NCI-H2107 treated with DMSO at 0.1 percent for 48 hours (cell line): ENCODE data around the gene POU2F2.

Experiments used
- DNase-seq: peaks from one replicate; lab custom pipeline; 2025; ENCODE audit not compliant: unreplicated experiment; lab: John Stamatoyannopoulos, UW

The POU2F2 gene

GRCh38 chr19:42132030-42132628, at the start of gene POU2F2:
Gene POU2F2, minus strand, starts transcription at chr19:42132446. Its CDS starts 35 bp downstream, at chr19:42132411.
- DNase-seq = no peak

- no peak for DNase-seq
Measured at GRCh38 chr19:42178791-42179674, 46.8 kb upstream of the POU2F2 start.

DNA sequence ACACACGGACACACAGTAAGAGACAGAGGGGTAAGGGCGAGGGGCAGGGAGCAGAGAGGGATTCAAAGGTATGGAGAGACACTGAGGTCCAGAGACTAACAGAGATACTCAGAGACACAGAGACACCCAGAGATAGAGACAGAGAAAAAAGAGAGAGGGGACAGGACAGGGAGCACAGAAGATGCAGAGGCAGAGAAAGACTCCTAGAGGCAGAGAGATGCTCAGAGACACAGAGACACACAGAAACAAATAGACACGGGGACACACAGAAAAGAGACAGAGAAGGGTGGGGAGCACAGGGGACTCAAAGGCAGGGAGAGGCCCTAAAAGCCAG, 45.4 kb upstream of the POU2F2 start:
- DNase-seq = no peak

DNA sequence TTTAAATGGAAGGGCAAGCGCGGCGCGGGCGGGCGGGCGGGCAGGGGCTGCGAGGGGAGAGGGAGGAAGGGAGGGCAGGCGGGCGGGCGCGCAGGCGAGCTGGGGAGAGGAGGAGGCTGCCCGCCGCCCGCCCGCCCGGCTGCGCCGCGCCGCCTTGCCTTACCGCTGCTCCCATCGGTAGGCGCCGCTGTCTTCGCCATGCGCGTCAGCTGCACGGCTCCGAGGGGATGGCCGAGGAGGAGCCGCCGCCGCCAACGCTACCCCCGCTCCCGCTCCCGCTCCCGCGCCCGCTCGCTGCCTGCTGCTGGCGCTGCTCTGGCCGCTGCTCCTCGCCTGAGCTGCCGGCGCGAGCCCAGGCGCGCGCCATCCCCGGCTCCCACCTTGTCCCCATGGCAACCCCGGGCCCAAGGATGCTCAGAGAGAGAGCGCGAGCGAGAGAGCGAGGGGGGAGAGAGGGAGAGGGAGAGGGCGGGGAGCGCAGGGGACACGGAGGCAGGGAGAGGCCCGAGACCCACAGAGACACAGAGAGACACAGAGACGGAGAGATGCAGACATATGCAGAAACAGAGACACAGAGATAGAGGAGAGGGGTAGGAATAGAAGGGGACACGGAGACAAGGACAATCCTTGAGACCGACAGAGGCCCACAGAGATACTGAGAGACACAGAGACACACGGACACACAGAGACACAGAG, 44.9 kb upstream of the POU2F2 start:
- peak; percentile 82 for DNase-seq

DNA sequence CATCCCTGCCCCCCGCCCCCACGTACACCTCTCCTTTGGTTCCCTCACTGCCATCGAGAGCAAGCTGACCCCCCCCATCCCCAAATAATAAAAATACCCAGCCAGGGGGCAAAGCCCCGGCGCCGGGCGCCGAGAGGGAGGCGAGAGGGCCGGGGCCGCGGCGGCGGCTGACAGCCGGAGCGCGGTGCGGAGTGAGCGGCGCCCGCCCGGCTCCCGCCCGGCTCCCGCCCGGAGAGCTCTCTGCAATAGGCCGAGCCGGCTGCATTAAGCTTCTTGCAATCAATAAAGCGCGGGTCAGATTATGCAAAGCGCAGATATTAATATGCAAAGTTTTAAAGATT, 44.4 kb upstream of the POU2F2 start:
- DNase-seq = no peak

- DNase-seq = peak; percentile 49
Measured at GRCh38 chr19:42175952-42176648, 43.9 kb upstream of the POU2F2 start.

GRCh38 chr19:42174958-42175734, 42.9 kb upstream of the POU2F2 start:
- no peak for DNase-seq

DNA sequence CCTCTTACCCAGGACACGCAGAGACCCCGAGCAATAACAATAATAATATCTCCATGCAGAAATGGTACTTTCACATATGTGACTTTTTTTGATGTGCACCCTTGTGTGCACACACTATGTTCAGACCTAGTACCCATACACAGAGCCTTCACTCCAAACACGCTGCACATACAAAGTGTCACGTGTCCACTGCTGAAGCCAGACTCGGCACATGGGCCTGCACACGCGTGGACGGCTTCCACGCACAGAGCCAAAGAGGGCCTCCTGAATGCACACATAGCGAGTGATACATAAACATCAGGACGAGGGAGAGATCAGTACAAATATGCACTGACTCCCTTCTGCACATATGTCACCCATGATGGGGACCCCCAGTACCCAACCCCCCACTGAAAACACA, 41.9 kb upstream of the POU2F2 start:
- no peak for DNase-seq

DNA sequence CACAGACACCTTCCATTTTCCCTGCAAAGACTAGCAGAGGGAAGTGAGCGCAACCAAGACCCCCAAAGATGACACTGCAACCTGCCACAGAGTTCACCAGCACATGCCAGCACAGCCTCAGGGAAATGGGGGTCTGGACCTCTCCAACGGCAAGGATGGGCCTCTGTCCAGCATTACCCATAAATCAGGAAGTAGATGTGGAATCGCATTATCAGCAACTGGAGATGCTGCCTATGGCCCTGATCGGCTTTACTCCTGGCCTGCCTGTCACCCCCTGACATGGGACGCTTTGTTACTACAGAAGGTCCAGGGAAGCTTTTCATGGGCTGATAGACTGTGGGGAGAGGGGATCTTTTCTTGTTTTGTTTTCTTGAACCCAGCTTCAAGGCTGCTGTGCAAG, 41.4 kb upstream of the POU2F2 start:
- DNase-seq = no peak

- no peak for DNase-seq
Measured at GRCh38 chr19:42172261-42172660, 40.0 kb upstream of the POU2F2 start.

DNA sequence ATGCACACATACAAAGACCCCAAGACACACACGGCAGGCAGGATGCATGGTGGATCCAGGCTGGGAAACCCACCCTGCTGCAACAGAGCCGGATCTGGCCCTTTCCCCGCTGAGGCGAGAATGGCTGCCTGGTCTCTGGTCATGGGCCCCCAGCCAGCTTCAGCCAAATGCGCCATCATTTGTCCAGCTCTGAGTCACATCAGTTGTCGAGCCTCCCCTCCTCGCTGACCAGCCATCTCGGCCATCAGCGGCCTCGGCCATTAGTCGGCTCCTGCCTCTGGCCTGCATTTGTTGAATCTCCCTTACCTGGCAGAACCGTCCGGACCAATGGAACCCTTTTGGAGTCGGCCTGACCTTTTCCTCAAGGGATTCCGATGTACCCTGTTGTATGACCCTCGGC, 38.5 kb upstream of the POU2F2 start:
- DNase-seq = no peak

DNA sequence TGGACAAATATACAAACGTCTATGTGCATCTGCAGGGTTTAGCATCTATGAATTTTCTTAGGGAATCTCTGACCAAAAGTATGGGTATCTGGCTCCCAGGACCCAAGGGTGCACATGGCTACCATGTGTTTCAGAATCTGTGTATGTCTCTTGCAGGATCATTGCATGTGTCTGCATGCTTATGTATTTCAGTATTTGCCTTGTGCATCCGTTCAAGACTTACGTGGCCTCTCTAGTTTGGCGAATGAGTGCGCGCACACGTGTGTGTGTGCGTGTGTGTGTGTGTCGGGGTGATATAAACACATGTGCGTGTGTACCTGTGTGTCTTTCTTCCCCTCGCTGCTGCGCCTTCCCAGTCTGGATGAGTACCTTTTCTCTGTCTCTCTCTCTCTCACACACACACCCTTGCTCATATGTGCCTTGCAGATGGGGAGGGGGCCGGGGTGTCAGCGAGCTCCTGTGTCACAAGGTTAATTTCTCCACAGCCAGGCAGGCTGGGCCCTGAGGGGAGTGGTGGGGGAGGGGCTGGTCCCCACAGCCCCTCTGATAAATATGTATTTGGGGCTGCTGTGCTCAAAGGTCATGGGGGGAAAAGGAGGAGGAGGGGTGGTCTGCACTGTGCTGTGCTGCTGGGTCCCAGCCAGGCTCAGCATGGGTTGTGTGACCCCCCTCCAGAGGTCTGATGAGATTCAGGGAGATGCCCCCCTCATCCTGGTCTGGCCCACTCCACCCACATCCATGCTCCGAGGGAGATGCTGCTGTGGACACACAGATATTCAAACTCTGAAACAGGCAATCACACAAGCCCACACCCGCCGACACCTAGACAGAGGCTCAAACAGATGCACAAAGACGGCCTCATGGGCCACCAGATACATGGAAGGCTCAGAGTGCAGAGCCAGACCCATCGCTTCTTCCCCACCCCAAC, 37.5 kb upstream of the POU2F2 start:
- DNase-seq = no peak

DNA sequence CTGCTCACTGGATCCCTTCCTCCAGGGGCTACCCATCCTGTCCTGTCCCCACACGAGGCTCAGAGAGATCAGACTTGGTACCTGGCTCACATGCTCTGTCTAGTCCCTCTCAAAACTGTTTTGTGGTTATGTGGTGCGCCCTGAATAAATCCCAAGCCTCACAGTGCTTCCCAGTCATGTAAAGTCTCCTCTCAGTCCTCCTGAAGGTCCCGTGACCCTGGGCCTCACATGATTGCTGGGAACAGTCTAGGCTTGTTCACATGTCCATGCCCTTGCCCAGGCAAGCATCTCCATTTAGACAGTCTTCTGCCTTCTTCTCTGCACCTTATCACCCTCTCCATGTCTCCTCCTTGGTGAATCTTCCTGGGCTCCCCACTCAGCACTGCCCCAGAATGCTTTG, 36.0 kb upstream of the POU2F2 start:
- DNase-seq = no peak

- peak; percentile 24 for DNase-seq
Measured at GRCh38 chr19:42166316-42166715, 34.1 kb upstream of the POU2F2 start.

DNA sequence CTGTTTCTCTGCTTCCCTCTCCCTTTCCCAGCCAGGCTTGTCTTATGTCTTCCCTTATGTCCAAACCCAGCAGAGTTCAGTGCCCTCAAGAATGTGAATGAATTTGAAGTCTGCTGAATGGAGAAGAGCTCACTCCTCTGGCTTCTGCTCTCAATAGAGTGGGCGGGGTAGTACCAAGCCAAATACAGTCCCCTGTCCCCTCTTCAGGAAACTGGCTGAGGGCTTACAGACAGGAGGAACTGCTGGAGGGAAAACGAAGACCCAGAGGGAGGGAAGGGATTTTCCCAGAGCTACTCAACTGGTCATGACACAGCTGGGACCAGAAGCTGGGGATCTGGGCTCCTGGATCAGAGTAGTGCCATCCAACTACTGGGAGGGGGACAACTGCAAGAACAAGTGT, 32.9 kb upstream of the POU2F2 start:
- DNase-seq = no peak

DNA sequence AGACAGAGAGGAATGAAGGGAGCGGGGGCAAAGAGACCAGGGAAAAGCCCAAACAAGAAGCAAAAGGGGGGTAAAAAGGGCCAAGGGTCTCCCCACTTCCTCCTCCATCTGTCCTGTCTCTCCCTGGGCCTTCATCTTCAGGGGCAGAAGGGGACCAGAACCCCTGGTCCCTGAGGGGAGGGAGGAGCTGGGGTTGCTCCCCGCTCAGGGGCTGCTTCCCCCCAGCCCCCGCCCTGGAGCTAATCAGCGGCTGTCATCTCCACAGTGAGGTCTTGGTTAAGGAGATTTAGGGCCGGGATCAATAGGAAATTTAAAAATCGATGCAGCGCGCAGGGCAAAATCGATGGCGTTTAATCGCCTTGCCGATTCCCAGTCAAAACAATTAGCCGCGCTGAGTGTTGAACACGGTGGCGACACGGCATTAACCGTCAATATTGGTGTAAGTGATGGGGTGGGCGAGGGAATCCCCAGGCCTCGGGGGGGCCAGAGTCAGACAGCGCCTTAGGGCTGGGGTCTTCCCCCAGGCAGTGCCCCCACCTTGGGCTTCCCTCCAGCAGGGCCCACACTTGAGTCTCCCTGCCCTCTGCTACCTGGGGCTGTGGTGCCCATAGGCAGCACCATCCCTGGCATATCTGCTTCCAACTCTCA, 29.5 kb upstream of the POU2F2 start:
- DNase-seq = no peak

- no peak for DNase-seq
Measured at GRCh38 chr19:42159942-42160341, 27.7 kb upstream of the POU2F2 start.

DNA sequence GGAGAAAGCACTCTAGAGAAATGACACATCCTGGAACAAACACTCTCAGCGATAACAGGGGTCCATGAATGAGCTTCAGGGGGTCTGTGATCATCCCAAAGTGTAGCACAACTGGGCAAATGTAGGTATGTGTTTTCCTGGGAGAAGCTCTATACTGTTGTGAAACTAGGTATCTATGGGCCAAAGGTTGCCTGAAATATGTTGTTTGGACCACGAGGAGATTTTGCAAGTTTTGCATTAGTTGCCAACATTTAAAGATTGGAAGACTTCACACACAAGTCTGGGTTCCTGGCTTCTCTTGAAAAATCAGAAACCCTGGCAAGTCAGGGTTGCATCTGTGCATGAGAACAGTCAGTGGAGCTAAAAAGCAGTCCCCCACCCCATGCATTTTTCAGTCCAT, 26.7 kb upstream of the POU2F2 start:
- DNase-seq = no peak

DNA sequence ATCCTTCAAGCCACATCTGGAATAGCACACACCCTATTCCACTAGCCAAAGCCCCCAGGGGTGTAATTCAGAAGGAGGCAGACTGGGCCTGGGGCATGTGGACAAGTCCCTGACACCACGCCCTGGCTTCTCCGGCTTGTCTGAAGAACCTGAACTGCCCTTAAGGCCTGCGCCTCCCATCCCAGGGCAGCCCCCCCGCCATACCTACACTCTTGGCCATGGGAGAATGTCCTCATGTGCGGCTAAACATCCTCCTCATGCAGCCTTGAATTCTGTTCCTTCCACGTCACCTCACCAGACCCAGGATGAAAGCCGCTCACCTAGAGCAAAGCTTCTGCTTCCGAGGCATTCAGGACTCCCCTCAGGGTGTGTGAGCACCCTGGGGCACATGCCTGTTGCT, 24.3 kb upstream of the POU2F2 start:
- DNase-seq = no peak
